Osteoblast (primary cell): Measurements from ENCODE around the gene SLIT3. TPM values are rescaled to one million over a fixed set of nuclear protein-coding genes. Genes with fewer than 3 reads are reported as not detected.
A peak's percentile ranks its signal among the peaks of the same experiment; 100 is the strongest.

ENCODE experiments used
- DNase-seq: peaks from one replicate; pipeline ENCODE4 v3.0.0; 2011; ENCODE audit warnings: low spot score, mixed read lengths; ENCODE audit not compliant: insufficient read length; ENCODE audit errors: missing footprints
- H2AFZ ChIP-seq: 2 replicates; pipeline ENCODE4 v1.6.0; 2011; ENCODE audit warnings: mild to moderate bottlenecking, low read length
- H3K27ac ChIP-seq: 2 replicates; pipeline ENCODE4 v1.5.1; 2011; ENCODE audit warnings: mild to moderate bottlenecking, low read depth, low read length, moderate library complexity
- H3K27me3 ChIP-seq: 2 replicates; pipeline ENCODE4 v1.6.0; 2012; ENCODE audit warnings: mild to moderate bottlenecking, control low read depth, inconsistent platforms, low read length, moderate library complexity; ENCODE audit not compliant: insufficient read depth
- H3K36me3 ChIP-seq: 2 replicates; pipeline ENCODE4 v1.5.1; 2011; ENCODE audit warnings: mild to moderate bottlenecking, low read length, control low read depth, moderate library complexity; ENCODE audit not compliant: insufficient read depth
- H3K4me1 ChIP-seq: 2 replicates; pipeline ENCODE4 v1.5.1; 2011; ENCODE audit warnings: mild to moderate bottlenecking, low read length, control low read depth, moderate library complexity; ENCODE audit not compliant: insufficient read depth
- H3K4me2 ChIP-seq: 2 replicates; pipeline ENCODE4 v1.6.0; 2011; ENCODE audit warnings: mild to moderate bottlenecking, low read length; ENCODE audit not compliant: insufficient read depth
- H3K4me3 ChIP-seq: fragments of 200-600 bp; sonication (generic); 3 replicates; pipeline ENCODE4 v1.5.1; 2012; ENCODE audit warnings: mild to moderate bottlenecking, low read length, inconsistent platforms; ENCODE audit not compliant: insufficient read depth
- H3K79me2 ChIP-seq: 2 replicates; pipeline ENCODE4 v1.6.0; 2012; ENCODE audit warnings: mild to moderate bottlenecking, low read length, control low read depth, inconsistent platforms; ENCODE audit not compliant: insufficient read depth
- H3K9me3 ChIP-seq: 2 replicates; pipeline ENCODE4 v1.5.1; 2011; ENCODE audit warnings: low read depth, low read length, control low read depth
- H4K20me1 ChIP-seq: 2 replicates; pipeline ENCODE4 v1.6.0; 2012; ENCODE audit warnings: mild to moderate bottlenecking, low read length, control low read depth; ENCODE audit not compliant: insufficient read depth
- total RNA-seq: library from RNA; depleted of rRNA; stranded (reverse); fragments of >200 nt; gene quantifications from 2 replicates; pipeline ENCODE4 v1.2.3, GENCODE V29; 2012
- TF ChIP-seq, protein P1 (sequence below): IDR thresholded peaks from 2 replicates; pipeline ENCODE4 v1.5.1; 2011; ENCODE audit warnings: mild to moderate bottlenecking, low read depth, low read length, moderate library complexity; ENCODE audit errors: extremely low read depth

Gene SLIT3
- total RNA-seq, 1 donor: 37.6 TPM

GRCh38 chr5:168940712-168941111 lies 360.2 kb downstream of the SLIT3 start:
- Histone ChIP-seq H3K27ac (no peak overlapping the region), H2AFZ (no peak overlapping the region), H3K4me3 (no peak overlapping the region), H3K36me3 (no peaks in the 10 kb centered on the region), H3K4me2 (no peak overlapping the region), H4K20me1 (no peaks in the 10 kb centered on the region), H3K79me2 (no peaks in the 10 kb centered on the region), H3K27me3 (no peaks in the 10 kb centered on the region), H3K4me1 (no peaks in the 10 kb centered on the region), H3K9me3 (no peaks in the 10 kb centered on the region)
- peak; percentile 54 for DNase-seq
- TF ChIP-seq, protein P1, sequence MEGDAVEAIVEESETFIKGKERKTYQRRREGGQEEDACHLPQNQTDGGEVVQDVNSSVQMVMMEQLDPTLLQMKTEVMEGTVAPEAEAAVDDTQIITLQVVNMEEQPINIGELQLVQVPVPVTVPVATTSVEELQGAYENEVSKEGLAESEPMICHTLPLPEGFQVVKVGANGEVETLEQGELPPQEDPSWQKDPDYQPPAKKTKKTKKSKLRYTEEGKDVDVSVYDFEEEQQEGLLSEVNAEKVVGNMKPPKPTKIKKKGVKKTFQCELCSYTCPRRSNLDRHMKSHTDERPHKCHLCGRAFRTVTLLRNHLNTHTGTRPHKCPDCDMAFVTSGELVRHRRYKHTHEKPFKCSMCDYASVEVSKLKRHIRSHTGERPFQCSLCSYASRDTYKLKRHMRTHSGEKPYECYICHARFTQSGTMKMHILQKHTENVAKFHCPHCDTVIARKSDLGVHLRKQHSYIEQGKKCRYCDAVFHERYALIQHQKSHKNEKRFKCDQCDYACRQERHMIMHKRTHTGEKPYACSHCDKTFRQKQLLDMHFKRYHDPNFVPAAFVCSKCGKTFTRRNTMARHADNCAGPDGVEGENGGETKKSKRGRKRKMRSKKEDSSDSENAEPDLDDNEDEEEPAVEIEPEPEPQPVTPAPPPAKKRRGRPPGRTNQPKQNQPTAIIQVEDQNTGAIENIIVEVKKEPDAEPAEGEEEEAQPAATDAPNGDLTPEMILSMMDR: no peak

DNA sequence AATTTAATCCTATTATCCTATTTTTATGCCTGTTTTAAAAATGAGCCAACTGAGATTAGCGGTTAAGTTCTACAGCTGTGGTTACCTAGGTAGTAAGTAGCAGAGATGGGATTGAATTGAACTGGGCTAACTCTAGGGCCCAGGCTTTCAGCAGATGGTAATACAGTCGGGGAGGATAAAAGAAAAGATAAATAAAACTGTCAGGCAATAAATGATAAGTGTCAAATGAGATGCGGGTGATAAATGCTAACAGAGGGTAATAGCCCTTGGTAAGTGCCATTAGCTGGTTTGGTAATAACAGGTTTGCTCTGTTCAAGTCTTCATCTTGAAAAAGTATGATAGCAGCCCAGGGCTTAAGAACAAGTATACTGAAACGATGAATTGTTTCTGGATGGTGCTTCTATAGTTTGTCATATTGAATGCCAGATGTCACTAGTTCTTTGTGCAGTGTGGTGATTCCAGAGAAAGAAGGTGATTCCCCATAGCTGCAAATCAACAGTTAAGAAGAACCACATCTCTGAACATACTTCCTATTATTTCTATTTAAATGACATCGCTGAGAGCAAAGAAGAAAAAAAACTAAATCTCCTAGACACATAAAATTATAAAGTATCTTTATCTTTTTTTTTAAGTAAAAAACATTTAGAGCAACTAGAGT lies 360.9 kb downstream of the SLIT3 start:
- no peak overlapping the region for H3K4me2 ChIP-seq
- DNase-seq: no peak
- no peaks in the 10 kb centered on the region for H3K79me2 ChIP-seq
- no peak overlapping the region for H3K4me3 ChIP-seq
- H4K20me1 ChIP-seq: no peaks in the 10 kb centered on the region
- H3K9me3 ChIP-seq: no peaks in the 10 kb centered on the region
- TF ChIP-seq, protein P1: no peak
- H3K27me3 ChIP-seq: no peaks in the 10 kb centered on the region
- no peak overlapping the region for H2AFZ ChIP-seq
- no peaks in the 10 kb centered on the region for H3K36me3 ChIP-seq
- no peak overlapping the region for H3K27ac ChIP-seq
- H3K4me1 ChIP-seq: no peaks in the 10 kb centered on the region

- Histone ChIP-seq H3K36me3 (no peaks in the 10 kb centered on the region), H3K27me3 (no peaks in the 10 kb centered on the region), H2AFZ (no peak overlapping the region), H3K27ac (no peak overlapping the region), H3K4me1 (no peaks in the 10 kb centered on the region), H3K9me3 (no peaks in the 10 kb centered on the region), H3K79me2 (no peaks in the 10 kb centered on the region), H4K20me1 (no peaks in the 10 kb centered on the region), H3K4me2 (no peak overlapping the region), H3K4me3 (no peak overlapping the region)
- TF ChIP-seq, protein P1: no peak
- no peak for DNase-seq
Observed at GRCh38 chr5:168939156-168939800, 361.7 kb downstream of the SLIT3 start.

- TF ChIP-seq, protein P1: no peak
- Histone ChIP-seq H4K20me1 (no peaks in the 10 kb centered on the region), H3K79me2 (no peaks in the 10 kb centered on the region), H3K27me3 (no peaks in the 10 kb centered on the region), H3K27ac (no peak overlapping the region), H3K9me3 (no peaks in the 10 kb centered on the region), H2AFZ (no peak overlapping the region), H3K36me3 (no peaks in the 10 kb centered on the region), H3K4me2 (no peak overlapping the region), H3K4me3 (no peak overlapping the region), H3K4me1 (peaks cover 9% of the 10 kb centered on the region)
- DNase-seq: no peak
Observed at GRCh38 chr5:168936511-168936910, 364.4 kb downstream of the SLIT3 start.
